ENCODE data around the gene TDP2. TPM values are rescaled to one million over a fixed set of nuclear protein-coding genes. Genes with fewer than 3 reads are reported as not detected.

TDP2 gene
- total RNA-seq, 1 donor from 2014 or later: 42.3 TPM

- no peaks in the 10 kb centered on the region for H3K36me3 ChIP-seq
- H3K27me3 ChIP-seq: no peaks in the 10 kb centered on the region
- H3K27ac ChIP-seq: no peak overlapping the region
- no peak for DNase-seq
- H3K9me3 ChIP-seq: no peaks in the 10 kb centered on the region
- H3K4me3 ChIP-seq: no peak overlapping the region
- no peak for TF ChIP-seq CTCF (IDR thresholded peaks at IDR 0.05)
- no peak for ATAC-seq
- H3K4me1 ChIP-seq: no peaks in the 10 kb centered on the region
- intact Hi-C loops (cut with DNase I): no loop called here
These were observed 26.3 kb upstream of the TDP2 start for GRCh38 chr6:24692848-24693592.

- Histone ChIP-seq H3K36me3 (no peaks in the 10 kb centered on the region), H3K9me3 (no peaks in the 10 kb centered on the region), H3K27me3 (no peaks in the 10 kb centered on the region), H3K4me3 (no peak overlapping the region), H3K4me1 (no peaks in the 10 kb centered on the region), H3K27ac (no peak overlapping the region)
- ATAC-seq (no peak), DNase-seq (no peak)
- intact Hi-C loops (cut with DNase I): no loop called here
- TF ChIP-seq CTCF (IDR thresholded peaks at IDR 0.05): no peak
These were observed 25.7 kb upstream of the TDP2 start for GRCh38 chr6:24692415-24692814.

GRCh38 chr6:24692003-24692402 lies 25.3 kb upstream of the TDP2 start:
- Histone ChIP-seq H3K36me3 (no peaks in the 10 kb centered on the region), H3K4me3 (no peak overlapping the region), H3K9me3 (no peaks in the 10 kb centered on the region), H3K27me3 (no peaks in the 10 kb centered on the region), H3K4me1 (no peaks in the 10 kb centered on the region), H3K27ac (no peak overlapping the region)
- TF ChIP-seq CTCF (IDR thresholded peaks at IDR 0.05): no peak
- no peak for DNase-seq
- ATAC-seq: no peak
- intact Hi-C loops (cut with DNase I): no loop called here

- Histone ChIP-seq H3K27me3 (no peaks in the 10 kb centered on the region), H3K27ac (no peak overlapping the region), H3K4me1 (no peaks in the 10 kb centered on the region), H3K4me3 (no peak overlapping the region), H3K36me3 (no peaks in the 10 kb centered on the region), H3K9me3 (no peaks in the 10 kb centered on the region)
- ATAC-seq (no peak), DNase-seq (no peak)
- TF ChIP-seq CTCF (IDR thresholded peaks at IDR 0.05): no peak
- intact Hi-C loops (cut with DNase I): no loop called here
These were observed 24.9 kb upstream of the TDP2 start for GRCh38 chr6:24691550-24691949.

GRCh38 chr6:24690593-24690992 lies 23.9 kb upstream of the TDP2 start:
- no peak for ATAC-seq

More at GRCh38 chr6:24690593-24690992, 23.9 kb upstream of the TDP2 start:
- intact Hi-C loops (cut with DNase I): no loop called here
- no peaks in the 10 kb centered on the region for H3K36me3 ChIP-seq
- no peaks in the 10 kb centered on the region for H3K9me3 ChIP-seq
- H3K4me1 ChIP-seq: no peaks in the 10 kb centered on the region
- no peak for DNase-seq
- H3K27me3 ChIP-seq: no peaks in the 10 kb centered on the region
- H3K27ac ChIP-seq: no peak overlapping the region
- no peak overlapping the region for H3K4me3 ChIP-seq
- no peak for TF ChIP-seq CTCF (IDR thresholded peaks at IDR 0.05)
